ENCODE results near the gene STK39.
"Not testable (repeated sequence)": the region's sequence is repeated elsewhere in the genome, so short reads cannot be mapped to it uniquely, and the experiment has no call there.

STK39 gene

DNA sequence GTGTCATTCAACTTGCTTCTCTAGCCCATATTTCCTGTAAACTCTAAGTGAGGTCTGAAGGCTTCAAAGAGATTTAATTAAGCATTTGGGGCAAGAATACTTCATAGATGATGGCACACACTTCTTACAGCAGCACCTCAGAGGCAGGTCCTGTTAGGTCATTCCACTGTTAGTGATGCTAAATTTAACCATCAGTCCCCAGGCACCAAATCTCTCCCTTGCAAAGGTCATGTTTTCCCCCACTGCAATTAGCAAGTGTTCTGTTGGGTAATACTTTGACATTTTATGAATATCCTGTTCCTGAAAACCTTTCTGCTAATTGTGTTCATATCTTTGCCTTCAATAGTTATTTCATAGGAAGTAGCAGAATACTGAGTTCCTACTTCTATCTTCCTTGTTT, 117.0 kb downstream of the STK39 start:
- TF ChIP-seq, protein P1, sequence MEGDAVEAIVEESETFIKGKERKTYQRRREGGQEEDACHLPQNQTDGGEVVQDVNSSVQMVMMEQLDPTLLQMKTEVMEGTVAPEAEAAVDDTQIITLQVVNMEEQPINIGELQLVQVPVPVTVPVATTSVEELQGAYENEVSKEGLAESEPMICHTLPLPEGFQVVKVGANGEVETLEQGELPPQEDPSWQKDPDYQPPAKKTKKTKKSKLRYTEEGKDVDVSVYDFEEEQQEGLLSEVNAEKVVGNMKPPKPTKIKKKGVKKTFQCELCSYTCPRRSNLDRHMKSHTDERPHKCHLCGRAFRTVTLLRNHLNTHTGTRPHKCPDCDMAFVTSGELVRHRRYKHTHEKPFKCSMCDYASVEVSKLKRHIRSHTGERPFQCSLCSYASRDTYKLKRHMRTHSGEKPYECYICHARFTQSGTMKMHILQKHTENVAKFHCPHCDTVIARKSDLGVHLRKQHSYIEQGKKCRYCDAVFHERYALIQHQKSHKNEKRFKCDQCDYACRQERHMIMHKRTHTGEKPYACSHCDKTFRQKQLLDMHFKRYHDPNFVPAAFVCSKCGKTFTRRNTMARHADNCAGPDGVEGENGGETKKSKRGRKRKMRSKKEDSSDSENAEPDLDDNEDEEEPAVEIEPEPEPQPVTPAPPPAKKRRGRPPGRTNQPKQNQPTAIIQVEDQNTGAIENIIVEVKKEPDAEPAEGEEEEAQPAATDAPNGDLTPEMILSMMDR (IDR thresholded peaks at IDR 0.05; ENCODE audit: extremely low read depth, missing control alignments), result no peak
- DNase-seq (ENCODE audit: low spot score), result no peak

DNA sequence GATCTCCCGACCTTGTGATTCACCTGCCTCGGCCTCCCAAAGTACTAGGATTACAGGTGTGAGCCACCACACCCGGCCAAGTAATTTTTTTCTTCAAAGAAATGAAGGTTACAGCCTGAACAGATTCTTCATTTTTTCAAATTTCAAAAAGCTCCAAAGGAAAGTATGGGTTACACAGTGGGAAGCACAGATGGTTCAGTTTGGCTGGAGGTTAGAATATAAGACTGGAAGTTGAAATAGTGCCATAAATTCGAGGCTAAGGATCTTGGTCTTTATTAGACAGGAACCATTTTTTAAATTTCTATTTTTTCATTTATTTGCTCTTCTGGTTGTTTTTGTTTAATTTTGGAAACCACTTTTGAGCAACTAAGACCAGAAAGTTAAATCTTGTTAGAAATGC, 120.0 kb downstream of the STK39 start:
- TF ChIP-seq, protein P1 (IDR thresholded peaks at IDR 0.05; ENCODE audit: extremely low read depth, missing control alignments), result no peak
- no peak for DNase-seq (ENCODE audit: low spot score)

DNA sequence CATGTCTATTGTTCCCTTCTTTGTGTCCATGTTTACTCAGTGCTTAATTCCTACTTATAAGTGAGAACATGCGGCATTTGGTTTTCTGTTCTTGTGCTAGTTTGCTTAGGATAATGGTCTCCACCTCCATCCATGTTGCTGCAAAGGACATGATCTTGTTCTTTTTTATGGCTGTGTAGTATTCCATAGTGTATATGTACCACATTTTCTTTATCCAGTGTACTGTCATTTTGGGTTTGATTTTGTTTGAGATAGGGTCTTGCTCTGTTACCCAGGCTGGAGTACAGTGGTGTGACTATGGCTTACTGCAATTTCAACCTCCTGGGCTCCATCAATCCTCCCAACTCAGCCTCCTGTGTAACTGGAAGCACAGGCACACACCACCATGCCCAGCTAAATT, 125.2 kb downstream of the STK39 start:
- not testable (repeated sequence) for DNase-seq (ENCODE audit: low spot score)

DNA sequence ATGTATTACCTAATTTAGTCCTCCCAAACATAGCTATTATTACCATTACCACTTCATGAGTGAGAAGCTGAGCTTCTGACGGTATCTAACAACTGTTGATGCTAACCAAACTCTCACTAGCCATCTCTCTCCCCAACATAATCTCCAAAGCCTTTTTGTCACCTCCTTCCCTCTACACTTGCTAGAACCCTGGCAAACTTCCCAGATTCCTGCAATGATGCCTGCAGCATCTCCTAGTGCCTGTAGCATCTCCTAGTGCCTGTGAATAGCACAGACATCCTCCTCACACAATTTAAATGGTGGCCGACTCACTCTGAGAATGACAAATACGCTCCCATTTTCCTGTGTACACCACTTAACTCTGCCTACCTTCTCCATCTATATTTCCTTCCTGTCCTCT, 126.7 kb downstream of the STK39 start:
- DNase-seq (ENCODE audit: low spot score), result no peak
- TF ChIP-seq, protein P1 (IDR thresholded peaks at IDR 0.05; ENCODE audit: extremely low read depth, missing control alignments), result no peak

DNA sequence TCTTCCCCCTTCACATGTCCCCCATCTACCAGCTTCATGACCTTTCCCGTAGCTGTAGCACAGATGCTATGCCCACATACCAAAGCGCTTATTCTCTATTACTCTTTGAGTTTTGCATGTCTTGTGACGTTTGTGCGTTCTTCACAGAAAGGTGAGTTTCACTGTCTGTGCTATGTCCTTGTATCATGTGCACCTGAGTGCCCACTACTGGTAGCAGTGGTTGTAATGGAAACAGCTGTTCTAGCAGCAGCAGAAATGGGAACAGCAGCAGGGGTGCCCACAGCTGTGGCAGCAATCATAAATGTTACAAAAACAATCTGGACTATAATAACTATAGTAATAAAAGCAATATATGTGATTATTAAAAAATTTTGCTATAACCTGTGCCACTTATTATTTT, 127.1 kb downstream of the STK39 start:
- DNase-seq (ENCODE audit: low spot score), result no peak
- TF ChIP-seq, protein P1 (IDR thresholded peaks at IDR 0.05; ENCODE audit: extremely low read depth, missing control alignments), result no peak

DNA sequence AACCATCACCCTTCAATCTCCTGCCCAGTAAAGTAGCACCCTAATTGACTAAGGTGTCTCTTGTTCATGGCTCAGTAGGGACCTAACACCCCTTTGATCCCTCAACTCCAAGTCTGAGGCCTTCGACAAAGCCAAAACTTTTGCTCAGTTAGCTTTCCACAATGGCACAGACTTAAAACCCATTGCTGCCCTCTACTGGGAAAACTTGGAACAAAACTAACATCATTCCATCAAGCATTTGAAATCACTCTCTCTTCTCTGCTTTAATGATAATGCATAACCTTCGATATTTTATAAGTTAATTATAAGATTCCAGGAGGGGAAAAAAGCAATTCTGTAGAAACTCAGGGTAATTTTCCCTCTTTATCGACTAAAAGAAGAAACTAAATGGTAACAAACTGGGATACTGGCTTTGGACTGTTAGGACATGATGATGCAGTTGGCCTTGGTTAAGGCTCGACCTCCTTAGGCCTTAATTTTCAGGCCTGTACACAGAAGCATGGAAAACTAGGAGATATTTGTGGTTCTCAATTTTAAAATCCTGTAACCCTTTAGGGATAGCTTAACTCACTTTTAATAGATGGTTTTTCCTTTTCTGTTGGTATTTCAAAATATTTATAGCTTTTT, 127.8 kb downstream of the STK39 start:
- peak; percentile 20 for DNase-seq (ENCODE audit: low spot score)
- TF ChIP-seq, protein P1 (IDR thresholded peaks at IDR 0.05; ENCODE audit: extremely low read depth, missing control alignments), result peak; percentile 16

DNA sequence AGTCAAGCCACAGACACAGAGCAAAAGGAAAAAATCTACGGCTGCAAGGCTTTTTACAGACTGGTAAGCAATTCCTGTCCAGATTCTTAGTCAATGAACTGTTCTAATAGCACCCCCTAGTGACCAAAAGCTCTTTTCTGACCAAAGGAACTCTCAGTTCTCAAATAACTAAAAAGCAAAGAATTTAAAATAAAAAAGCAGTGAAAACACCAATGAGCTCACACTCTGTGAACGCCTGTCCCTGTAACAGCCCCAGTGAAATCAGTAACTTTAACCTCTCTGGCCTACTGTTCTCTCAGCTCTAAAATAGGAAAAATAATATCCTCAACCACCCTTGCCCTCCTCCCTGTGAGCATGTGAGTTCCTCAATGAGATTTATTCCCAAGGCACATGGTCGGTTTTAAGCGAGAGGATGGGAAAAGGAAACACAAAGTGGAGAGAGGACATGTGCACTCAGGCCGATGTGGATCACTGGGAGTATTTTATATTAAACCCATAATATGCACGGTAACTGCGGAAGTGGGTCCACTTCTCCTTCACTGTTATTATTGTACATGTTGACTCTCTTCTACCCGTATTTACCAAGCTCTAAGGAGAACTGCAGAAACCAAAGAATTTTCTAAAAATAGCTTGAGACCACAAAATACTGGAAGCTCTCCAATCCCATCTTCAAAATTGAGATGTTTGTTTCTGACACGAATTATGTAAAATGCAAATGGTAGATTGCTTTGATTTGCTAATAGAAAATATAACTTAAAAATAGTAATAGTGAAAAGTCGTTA, 128.5 kb downstream of the STK39 start:
- DNase-seq (ENCODE audit: low spot score), result peak; percentile 28
- TF ChIP-seq, protein P1 (IDR thresholded peaks at IDR 0.05; ENCODE audit: extremely low read depth, missing control alignments), result peak; percentile 26

DNA sequence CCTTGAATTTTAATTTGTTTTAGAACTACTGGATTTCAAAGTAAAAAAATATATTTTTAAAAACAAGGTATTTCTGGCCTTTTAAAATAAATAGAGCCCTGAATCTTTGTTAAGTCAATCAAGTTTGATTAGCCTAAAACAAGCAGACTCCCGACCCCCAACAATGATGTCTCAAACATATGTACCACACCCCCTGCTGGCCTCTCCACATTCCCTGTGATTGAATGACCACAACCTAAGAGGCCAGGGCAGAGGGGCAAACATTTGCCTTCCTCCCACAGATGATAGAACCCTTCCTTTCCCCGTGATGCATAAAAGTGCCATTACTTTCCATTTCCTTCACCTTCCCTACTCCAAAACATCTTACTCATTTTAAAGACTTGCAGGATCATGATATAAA, 130.9 kb downstream of the STK39 start:
- no peak for DNase-seq (ENCODE audit: low spot score)
- TF ChIP-seq, protein P1 (IDR thresholded peaks at IDR 0.05; ENCODE audit: extremely low read depth, missing control alignments), result no peak

All from GM20000 (cell line).